ENCODE measurements around the gene RNF2. TPM values are rescaled to one million over a fixed set of nuclear protein-coding genes. Genes with fewer than 3 reads are reported as not detected.

Gene RNF2
- total and polyA plus RNA-seq, 4 donors, result 2.9 to 17.3 (median 4.9) TPM

Small RNA genes within 50 kb of the gene (small RNA-seq; reads per million reads assigned to genes)
- gene RNA5SP72, result not detected

Other genes starting within 250 kb of the RNF2 start
- 1 to 10 TPM; 4.3 to 5.5 TPM for gene NIBAN1, start 71.0 kb upstream of the RNF2 start, total RNA-seq
- 1 to 10 TPM in 1 of 2 donors, under 1 TPM in 1; 0.50 to 1.3 TPM for gene NIBAN1, start 71.0 kb upstream of the RNF2 start, polyA plus RNA-seq
- gene TRMT1L, start 111.4 kb downstream of the RNF2 start, total RNA-seq, result 10 to 100 TPM; 14.6 to 33.9 TPM
- gene TRMT1L, start 111.4 kb downstream of the RNF2 start, polyA plus RNA-seq, result 1 to 10 TPM; 4.3 to 5.1 TPM
- 1 to 10 TPM; 4.2 to 7.8 TPM for gene SWT1, start 111.6 kb downstream of the RNF2 start, total RNA-seq
- 1 to 10 TPM in 1 of 2 donors, under 1 TPM in 1; 0.99 to 1.6 TPM for gene SWT1, start 111.6 kb downstream of the RNF2 start, polyA plus RNA-seq

Data from liver (tissue), 5 donors.